K562 (cell line): ENCODE data around the gene OGFR. TPM values are rescaled to one million over a fixed set of nuclear protein-coding genes. Genes with fewer than 3 reads are reported as not detected.

Experiments used
- ATAC-seq: fragments of 200-7000 bp; cut with Tn5 transposase; 3 replicates; pipeline ENCODE4 v1.9.1; 2020; ENCODE audit warnings: moderate library complexity
- BruUV-seq: library from RNA; stranded (reverse); fragments of 400-500 nt; replicated peaks from 2 replicates; lab custom pipeline; 2021; lab: Mats Ljungman, UMichigan
- CTCF ChIA-PET: fragments of 300-600 bp; formaldehyde crosslinking; extraction: SDS; loops from one replicate; lab custom pipeline; 2021; ENCODE audit warnings: low intra/inter-chr PET ratio; lab: Yijun Ruan, JAX
- POLR2A ChIA-PET: fragments of 300-600, 350-650 bp; sonication (Branson Sonifier 250); formaldehyde crosslinking; extraction: SDS; loops from one replicate; lab custom pipeline; 2021; ENCODE audit warnings: antibody characterized with exemption, inconsistent platforms; lab: Yijun Ruan, JAX
- DNase-seq, 4 experiments: peaks; one replicate each; pipeline versions ENCODE4 v3.0.0 to v3.0.0-alpha.2; 2011 to 2018; ENCODE audit warnings: low spot score in 3 of 4, mixed read lengths in 3 of 4; ENCODE audit errors: extremely low read depth in 1 of 4
- FAIRE-seq: peaks from 2 replicates; lab custom pipeline; 2011; peaks lifted over from hg19 to GRCh38; lab: Jason Lieb, UNC
- H2AFZ ChIP-seq: 2 replicates; pipeline ENCODE4 v1.6.0; 2011; ENCODE audit warnings: low read depth, low read length, control low read depth, inconsistent platforms
- H3K27ac ChIP-seq: fragments of 200-600 bp; 3 replicates; pipeline ENCODE4 v1.8.0; 2011; ENCODE audit warnings: low read depth, mild to moderate bottlenecking, control low read depth, inconsistent platforms, low read length, moderate library complexity, mixed read lengths; ENCODE audit errors: extremely low read depth
- H3K27me3 ChIP-seq, 2 experiments: fragments of 300-600 bp in 1 of 2; 2 replicates in 1 of 2; 3 replicates in 1 of 2; pipeline versions ENCODE4 v1.6.0 to v1.8.0; 2011; ENCODE audit warnings: inconsistent platforms in 2 of 2, low read length in 2 of 2, mild to moderate bottlenecking in 1 of 2, mixed read lengths in 1 of 2, moderate library complexity in 1 of 2; ENCODE audit not compliant: control insufficient read depth in 2 of 2, insufficient read depth in 2 of 2
- H3K36me3 ChIP-seq: fragments of 300-600 bp; 3 replicates; pipeline ENCODE4 v1.8.0; 2011; ENCODE audit warnings: mild to moderate bottlenecking, low read length, inconsistent platforms; ENCODE audit not compliant: control insufficient read depth, insufficient read depth
- H3K4me1 ChIP-seq, 2 experiments: fragments of 200-600 bp in 1 of 2; replicated peaks in 1 of 2; 2 replicates in 1 of 2; 3 replicates in 1 of 2; pipeline versions ENCODE4 v1.5.1 to v1.8.0; 2011; ENCODE audit warnings: inconsistent platforms in 2 of 2, low read length in 2 of 2, mild to moderate bottlenecking in 1 of 2, mixed read lengths in 1 of 2, moderate library complexity in 1 of 2; ENCODE audit not compliant: control insufficient read depth in 2 of 2, insufficient read depth in 2 of 2
- H3K4me2 ChIP-seq: 2 replicates; pipeline ENCODE4 v1.6.1; 2011; ENCODE audit warnings: low read length, control low read depth, inconsistent platforms, mixed read lengths; ENCODE audit not compliant: insufficient read depth
- H3K4me3 ChIP-seq: fragments of 200-600 bp; sonication (generic), shearing (Covaris generic); 2 replicates; pipeline ENCODE4 v1.5.1; 2016; ENCODE audit warnings: control low read depth, inconsistent platforms
- H3K79me2 ChIP-seq: fragments of 200-600 bp; 3 replicates; pipeline ENCODE4 v1.8.0; 2011; ENCODE audit warnings: low read length, inconsistent platforms; ENCODE audit not compliant: control insufficient read depth, insufficient read depth
- H3K9ac ChIP-seq, 2 experiments: 2 replicates each; pipeline versions ENCODE4 v1.6.0 to v1.6.1; 2011; ENCODE audit warnings: low read depth in 2 of 2, low read length in 2 of 2, control low read depth in 1 of 2, inconsistent platforms in 1 of 2, mild to moderate bottlenecking in 1 of 2, mixed read lengths in 1 of 2; ENCODE audit not compliant: insufficient read depth in 1 of 2
- H3K9me1 ChIP-seq: one replicate; pipeline ENCODE4 v1.6.0; 2011; ENCODE audit warnings: inconsistent platforms, mild to moderate bottlenecking, low read length, moderate library complexity; ENCODE audit not compliant: control insufficient read depth, insufficient read depth
- H3K9me3 ChIP-seq: replicated peaks from 2 replicates; pipeline ENCODE4 v1.5.1; 2011; ENCODE audit warnings: low read depth, low read length, inconsistent platforms; ENCODE audit not compliant: control insufficient read depth, insufficient read depth
- H4K20me1 ChIP-seq: replicated peaks from 2 replicates; pipeline ENCODE4 v1.6.1; 2011; ENCODE audit warnings: low read length, inconsistent platforms, mixed read lengths; ENCODE audit not compliant: control insufficient read depth, insufficient read depth
- FOXJ2 ChIP-seq: fragments of 200-800 bp; sonication (Bioruptor generic); IDR thresholded peaks from 2 replicates; pipeline ENCODE4 v1.6.1; 2016; ENCODE audit warnings: missing genetic modification characterization, missing compliant biosample characterization
- KDM5B ChIP-seq: fragments of 200-600 bp; sonication (generic); IDR thresholded peaks from 2 replicates; pipeline ENCODE4 v1.6.1; 2012; ENCODE audit warnings: low read depth, mild to moderate bottlenecking, moderate library complexity, low read length, control low read depth, inconsistent platforms; ENCODE audit not compliant: insufficient replicate concordance
- LCOR ChIP-seq: sonication (generic); formaldehyde crosslinking; IDR thresholded peaks from 2 replicates; pipeline ENCODE4 v1.8.0; 2022; ENCODE audit warnings: mild to moderate bottlenecking, missing genetic modification reagents
- POLR2G ChIP-seq: fragments of 200-400 bp; formaldehyde crosslinking; IDR thresholded peaks from 2 replicates; pipeline ENCODE4 v1.6.1; 2017; ENCODE audit warnings: low read depth, mild to moderate bottlenecking, antibody characterized with exemption, low read length, moderate library complexity
- SMC3 ChIP-seq: conservative IDR thresholded peaks from 2 replicates; pipeline ENCODE4 v1.6.1; 2011; ENCODE audit warnings: low read depth, low read length, improper control_type of control experiment; ENCODE audit not compliant: insufficient read depth
- ZNF143 ChIP-seq: sonication (generic); formaldehyde crosslinking; IDR thresholded peaks from 2 replicates; pipeline ENCODE4 v1.9.0; 2022; ENCODE audit warnings: mild to moderate bottlenecking, missing genetic modification reagents
- ZNF780A ChIP-seq: fragments of 250-450 bp; sonication (Bioruptor Pico); IDR thresholded peaks from 2 replicates; pipeline ENCODE4 v1.5.0; 2021; ENCODE audit warnings: mild to moderate bottlenecking
- WGBS: fragments of 100-300 bp; shearing (Covaris generic); methylation state at CpG from one replicate; pipeline ENCODE4 v1.1.6; 2016; ENCODE audit warnings: low coverage, mixed read lengths; ENCODE audit not compliant: insufficient coverage; ENCODE audit errors: missing lambda C conversion rate; 5-methylcytosine and 5-hydroxymethylcytosine counted together
- in situ Hi-C: fragments of 300-500 bp; cut with MboI; formaldehyde crosslinking; loops from 4 replicates; pipeline ENCODE4 v1.15.0; 2018; ENCODE audit warnings: inconsistent platforms, mixed read lengths
- intact Hi-C: fragments of 100-400 bp; cut with micrococcal nuclease; formaldehyde crosslinking; loops from 2 replicates; pipeline ENCODE4 v1.14.2; 2022
- polyA plus RNA-seq, 8 experiments: library from polyadenylated mRNA; depleted of rRNA in 4 of 8; stranded (reverse) in 5 of 8; unstranded in 3 of 8; fragments of >200 nt; fragmentation: Nextera tagmentation in 2 of 8; fragmentation: Illumina TruSeq in 1 of 8; extraction: Ambion mirVana in 2 of 8; extraction: Trizol in 1 of 8; gene quantifications; 2 replicates each; pipeline versions ENCODE4 v1.2.1 to v1.2.3, GENCODE V29; 2011 to 2014; ENCODE audit warnings: inconsistent platforms in 1 of 8, missing spikeins in 1 of 8
- total RNA-seq, 7 experiments: library from RNA; depleted of rRNA in 6 of 7; stranded (reverse); fragments of >200 nt in 6 of 7; fragmentation: Illumina TruSeq in 2 of 7; extraction: Trizol in 2 of 7; gene quantifications; 2 replicates each; pipeline versions ENCODE4 v1.2.1 to v1.2.3, GENCODE V29; 2011 to 2021; ENCODE audit warnings: low replicate concordance in 1 of 7
- TF ChIP-seq, protein P1 (sequence below): sonication (generic); formaldehyde crosslinking; IDR thresholded peaks from 2 replicates; pipeline ENCODE4 v1.8.0; 2022; ENCODE audit warnings: missing genetic modification reagents, mild to moderate bottlenecking, moderate library complexity, borderline replicate concordance
- TF ChIP-seq, protein P2 (sequence below): fragments of 250-450 bp; sonication (Bioruptor Pico); IDR thresholded peaks from 2 replicates; pipeline ENCODE4 v1.5.0; 2020; ENCODE audit warnings: mild to moderate bottlenecking
- TF ChIP-seq, protein P3 (sequence below): fragments of 250-450 bp; sonication (Bioruptor Pico); IDR thresholded peaks from 2 replicates; pipeline ENCODE4 v1.4.0; 2020; ENCODE audit warnings: mild to moderate bottlenecking, moderate library complexity

OGFR gene
- total and polyA plus RNA-seq, 9 of the 15 experiments (the other 6 are each of a cell fraction or from before 2014, with no cell fraction given): 0.39 to 56.3 (median 17.5) TPM

GRCh38 chr20:62801284-62802010, 3.2 kb upstream of the OGFR start:
- no peaks in the 10 kb centered on the region; the same call in 1 of the 2 replicates for H4K20me1 ChIP-seq
- no peak for DNase-seq
- H3K4me2 ChIP-seq: no peak overlapping the region
- H3K36me3 ChIP-seq: peaks cover 43% of the 10 kb centered on the region; the same call in 2 of the 3 replicates
- no peak overlapping the region for H3K4me3 ChIP-seq
- no peak overlapping the region for H2AFZ ChIP-seq
- H3K9me3 ChIP-seq: no peaks in the 10 kb centered on the region
- in situ Hi-C loops (loop anchor here (10.0 kb wide), 1 partner anchor 307 kb away; no protein-coding TSS in a partner anchor), intact Hi-C loops (no loop called here)
- WGBS: 71% methylated on average over 14 of the region's 15 CpGs
- peaks cover 29% of the 10 kb centered on the region for H3K79me2 ChIP-seq
- H3K9ac ChIP-seq: peak overlapping the region in 1 of 2 experiments; percentile 28; a peak in 1 of 4 replicates
- H3K27ac ChIP-seq: no peak overlapping the region
- no peaks in the 10 kb centered on the region for H3K9me1 ChIP-seq
- ChIA-PET POLR2A (no interaction called here), CTCF (no interaction called here)
- H3K27me3 ChIP-seq: no peaks in the 10 kb centered on the region
- peaks cover 15 to 53% of the 10 kb centered on the region in 2 experiments for H3K4me1 ChIP-seq
- FAIRE-seq: no peak
- no peak for ATAC-seq
- BruUV-seq: no TSS peak
- TF ChIP-seq FOXJ2 (tag) (no peak), POLR2G (peak; percentile 47), SMC3 (no peak), ZNF780A (CRISPR knock-in tag) (no peak), ZNF143 (no peak), LCOR (no peak), KDM5B (peak; percentile 7)
- TF ChIP-seq, protein P1, sequence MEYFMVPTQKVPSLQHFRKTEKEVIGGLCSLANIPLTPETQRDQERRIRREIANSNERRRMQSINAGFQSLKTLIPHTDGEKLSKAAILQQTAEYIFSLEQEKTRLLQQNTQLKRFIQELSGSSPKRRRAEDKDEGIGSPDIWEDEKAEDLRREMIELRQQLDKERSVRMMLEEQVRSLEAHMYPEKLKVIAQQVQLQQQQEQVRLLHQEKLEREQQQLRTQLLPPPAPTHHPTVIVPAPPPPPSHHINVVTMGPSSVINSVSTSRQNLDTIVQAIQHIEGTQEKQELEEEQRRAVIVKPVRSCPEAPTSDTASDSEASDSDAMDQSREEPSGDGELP (CRISPR knock-in tag): no peak
- TF ChIP-seq, protein P2, sequence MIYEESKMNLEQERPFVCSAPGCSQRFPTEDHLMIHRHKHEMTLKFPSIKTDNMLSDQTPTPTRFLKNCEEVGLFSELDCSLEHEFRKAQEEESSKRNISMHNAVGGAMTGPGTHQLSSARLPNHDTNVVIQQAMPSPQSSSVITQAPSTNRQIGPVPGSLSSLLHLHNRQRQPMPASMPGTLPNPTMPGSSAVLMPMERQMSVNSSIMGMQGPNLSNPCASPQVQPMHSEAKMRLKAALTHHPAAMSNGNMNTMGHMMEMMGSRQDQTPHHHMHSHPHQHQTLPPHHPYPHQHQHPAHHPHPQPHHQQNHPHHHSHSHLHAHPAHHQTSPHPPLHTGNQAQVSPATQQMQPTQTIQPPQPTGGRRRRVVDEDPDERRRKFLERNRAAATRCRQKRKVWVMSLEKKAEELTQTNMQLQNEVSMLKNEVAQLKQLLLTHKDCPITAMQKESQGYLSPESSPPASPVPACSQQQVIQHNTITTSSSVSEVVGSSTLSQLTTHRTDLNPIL: no peak
- TF ChIP-seq, protein P3, sequence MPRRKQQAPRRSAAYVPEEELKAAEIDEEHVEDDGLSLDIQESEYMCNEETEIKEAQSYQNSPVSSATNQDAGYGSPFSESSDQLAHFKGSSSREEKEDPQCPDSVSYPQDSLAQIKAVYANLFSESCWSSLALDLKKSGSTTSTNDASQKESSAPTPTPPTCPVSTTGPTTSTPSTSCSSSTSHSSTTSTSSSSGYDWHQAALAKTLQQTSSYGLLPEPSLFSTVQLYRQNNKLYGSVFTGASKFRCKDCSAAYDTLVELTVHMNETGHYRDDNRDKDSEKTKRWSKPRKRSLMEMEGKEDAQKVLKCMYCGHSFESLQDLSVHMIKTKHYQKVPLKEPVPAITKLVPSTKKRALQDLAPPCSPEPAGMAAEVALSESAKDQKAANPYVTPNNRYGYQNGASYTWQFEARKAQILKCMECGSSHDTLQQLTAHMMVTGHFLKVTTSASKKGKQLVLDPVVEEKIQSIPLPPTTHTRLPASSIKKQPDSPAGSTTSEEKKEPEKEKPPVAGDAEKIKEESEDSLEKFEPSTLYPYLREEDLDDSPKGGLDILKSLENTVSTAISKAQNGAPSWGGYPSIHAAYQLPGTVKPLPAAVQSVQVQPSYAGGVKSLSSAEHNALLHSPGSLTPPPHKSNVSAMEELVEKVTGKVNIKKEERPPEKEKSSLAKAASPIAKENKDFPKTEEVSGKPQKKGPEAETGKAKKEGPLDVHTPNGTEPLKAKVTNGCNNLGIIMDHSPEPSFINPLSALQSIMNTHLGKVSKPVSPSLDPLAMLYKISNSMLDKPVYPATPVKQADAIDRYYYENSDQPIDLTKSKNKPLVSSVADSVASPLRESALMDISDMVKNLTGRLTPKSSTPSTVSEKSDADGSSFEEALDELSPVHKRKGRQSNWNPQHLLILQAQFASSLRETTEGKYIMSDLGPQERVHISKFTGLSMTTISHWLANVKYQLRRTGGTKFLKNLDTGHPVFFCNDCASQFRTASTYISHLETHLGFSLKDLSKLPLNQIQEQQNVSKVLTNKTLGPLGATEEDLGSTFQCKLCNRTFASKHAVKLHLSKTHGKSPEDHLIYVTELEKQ (CRISPR knock-in tag): no peak
- TF ChIP-seq, all 486 proteins: peak for 2
